ENCODE results near the gene AMBRA1. TPM values are rescaled to one million over a fixed set of nuclear protein-coding genes. Genes with fewer than 3 reads are reported as not detected.

AMBRA1 gene
- total and polyA plus RNA-seq, 9 donors: 9.6 to 15.8 (median 13.5) TPM

- Histone ChIP-seq H3K27ac (ENCODE audit: low read length) (no peak overlapping the region), H3K4me3 (ENCODE audit: low read length) (no peak overlapping the region), H3K36me3 (ENCODE audit: control insufficient read depth, insufficient read depth, low read length) (no peaks in the 10 kb centered on the region), H3K27me3 (ENCODE audit: control insufficient read depth, insufficient read depth, low read length) (no peaks in the 10 kb centered on the region), H3K4me1 (ENCODE audit: control insufficient read depth, insufficient read depth, low read length) (no peaks in the 10 kb centered on the region), H3K9me3 (replicated peaks; ENCODE audit: control insufficient read depth, low read depth, low read length) (no peaks in the 10 kb centered on the region)
- no peak for DNase-seq
- WGBS (ENCODE audit: insufficient coverage): 60% methylated on average over 1 of the region's 7 CpGs
These were observed 136.0 kb downstream of the AMBRA1 start for GRCh38 chr11:46457659-46458424.

GRCh38 chr11:46457021-46457420 is 136.8 kb downstream of the AMBRA1 start:
- no peaks in the 10 kb centered on the region for H3K9me3 ChIP-seq (replicated peaks; ENCODE audit: control insufficient read depth, low read depth, low read length)
- no peaks in the 10 kb centered on the region for H3K36me3 ChIP-seq (ENCODE audit: control insufficient read depth, insufficient read depth, low read length)
- no peak overlapping the region for H3K27ac ChIP-seq (ENCODE audit: low read length)
- 83% methylated on average over 1 of the region's 3 CpGs for WGBS (ENCODE audit: insufficient coverage)
- no peaks in the 10 kb centered on the region for H3K27me3 ChIP-seq (ENCODE audit: control insufficient read depth, insufficient read depth, low read length)
- H3K4me3 ChIP-seq (ENCODE audit: low read length): no peak overlapping the region
- no peaks in the 10 kb centered on the region for H3K4me1 ChIP-seq (ENCODE audit: control insufficient read depth, insufficient read depth, low read length)
- DNase-seq: no peak

GRCh38 chr11:46456269-46457001 is 137.4 kb downstream of the AMBRA1 start:
- 29% methylated on average over 6 of the region's 8 CpGs for WGBS (ENCODE audit: insufficient coverage)
- Histone ChIP-seq H3K36me3 (ENCODE audit: control insufficient read depth, insufficient read depth, low read length) (no peaks in the 10 kb centered on the region), H3K27ac (ENCODE audit: low read length) (no peak overlapping the region), H3K27me3 (ENCODE audit: control insufficient read depth, insufficient read depth, low read length) (no peaks in the 10 kb centered on the region), H3K4me1 (ENCODE audit: control insufficient read depth, insufficient read depth, low read length) (no peaks in the 10 kb centered on the region), H3K9me3 (replicated peaks; ENCODE audit: control insufficient read depth, low read depth, low read length) (no peaks in the 10 kb centered on the region), H3K4me3 (ENCODE audit: low read length) (no peak overlapping the region)
- DNase-seq: no peak

GRCh38 chr11:46455834-46456233 is 138.0 kb downstream of the AMBRA1 start:
- DNase-seq: no peak
- H3K4me3 ChIP-seq (ENCODE audit: low read length): no peak overlapping the region
- no peaks in the 10 kb centered on the region for H3K4me1 ChIP-seq (ENCODE audit: control insufficient read depth, insufficient read depth, low read length)
- H3K27ac ChIP-seq (ENCODE audit: low read length): no peak overlapping the region
- no peaks in the 10 kb centered on the region for H3K27me3 ChIP-seq (ENCODE audit: control insufficient read depth, insufficient read depth, low read length)
- no CpG with 5 or more reads among the region's 1 CpG for WGBS (ENCODE audit: insufficient coverage)
- no peaks in the 10 kb centered on the region for H3K9me3 ChIP-seq (replicated peaks; ENCODE audit: control insufficient read depth, low read depth, low read length)
- no peaks in the 10 kb centered on the region for H3K36me3 ChIP-seq (ENCODE audit: control insufficient read depth, insufficient read depth, low read length)

GRCh38 chr11:46452918-46453517 is 140.8 kb downstream of the AMBRA1 start:
- Histone ChIP-seq H3K36me3 (ENCODE audit: control insufficient read depth, insufficient read depth, low read length) (no peaks in the 10 kb centered on the region), H3K9me3 (replicated peaks; ENCODE audit: control insufficient read depth, low read depth, low read length) (no peaks in the 10 kb centered on the region), H3K4me3 (ENCODE audit: low read length) (no peak overlapping the region), H3K27me3 (ENCODE audit: control insufficient read depth, insufficient read depth, low read length) (no peaks in the 10 kb centered on the region), H3K4me1 (ENCODE audit: control insufficient read depth, insufficient read depth, low read length) (no peaks in the 10 kb centered on the region), H3K27ac (ENCODE audit: low read length) (no peak overlapping the region)
- no peak for DNase-seq
- 100% methylated on average over 1 of the region's 4 CpGs for WGBS (ENCODE audit: insufficient coverage)

- Histone ChIP-seq H3K4me1 (ENCODE audit: control insufficient read depth, insufficient read depth, low read length) (no peaks in the 10 kb centered on the region), H3K36me3 (ENCODE audit: control insufficient read depth, insufficient read depth, low read length) (no peaks in the 10 kb centered on the region), H3K9me3 (replicated peaks; ENCODE audit: control insufficient read depth, low read depth, low read length) (no peaks in the 10 kb centered on the region), H3K27ac (ENCODE audit: low read length) (no peak overlapping the region), H3K4me3 (ENCODE audit: low read length) (no peak overlapping the region), H3K27me3 (ENCODE audit: control insufficient read depth, insufficient read depth, low read length) (no peaks in the 10 kb centered on the region)
- no peak for DNase-seq
These were observed 142.1 kb downstream of the AMBRA1 start for GRCh38 chr11:46451759-46452158.

GRCh38 chr11:46450846-46451477 is 142.9 kb downstream of the AMBRA1 start:
- Histone ChIP-seq H3K27ac (ENCODE audit: low read length) (no peak overlapping the region), H3K36me3 (ENCODE audit: control insufficient read depth, insufficient read depth, low read length) (no peaks in the 10 kb centered on the region), H3K4me1 (ENCODE audit: control insufficient read depth, insufficient read depth, low read length) (peaks cover 5% of the 10 kb centered on the region), H3K9me3 (replicated peaks; ENCODE audit: control insufficient read depth, low read depth, low read length) (no peaks in the 10 kb centered on the region), H3K27me3 (ENCODE audit: control insufficient read depth, insufficient read depth, low read length) (no peaks in the 10 kb centered on the region), H3K4me3 (ENCODE audit: low read length) (no peak overlapping the region)
- no CpG with 5 or more reads among the region's 3 CpGs for WGBS (ENCODE audit: insufficient coverage)
- DNase-seq: peak; percentile 78

GRCh38 chr11:46447544-46447943 is 146.3 kb downstream of the AMBRA1 start:
- Histone ChIP-seq H3K4me3 (ENCODE audit: low read length) (no peak overlapping the region), H3K27ac (ENCODE audit: low read length) (no peak overlapping the region), H3K9me3 (replicated peaks; ENCODE audit: control insufficient read depth, low read depth, low read length) (no peaks in the 10 kb centered on the region), H3K4me1 (ENCODE audit: control insufficient read depth, insufficient read depth, low read length) (peaks cover 7% of the 10 kb centered on the region), H3K36me3 (ENCODE audit: control insufficient read depth, insufficient read depth, low read length) (peaks cover 3% of the 10 kb centered on the region), H3K27me3 (ENCODE audit: control insufficient read depth, insufficient read depth, low read length) (no peaks in the 10 kb centered on the region)
- no peak for DNase-seq
- 100% methylated on average over 1 of the region's 2 CpGs for WGBS (ENCODE audit: insufficient coverage)

GRCh38 chr11:46445920-46446771 is 147.7 kb downstream of the AMBRA1 start:
- H3K27ac ChIP-seq (ENCODE audit: low read length): no peak overlapping the region
- peaks cover 3% of the 10 kb centered on the region for H3K36me3 ChIP-seq (ENCODE audit: control insufficient read depth, insufficient read depth, low read length)
- peaks cover 7% of the 10 kb centered on the region for H3K4me1 ChIP-seq (ENCODE audit: control insufficient read depth, insufficient read depth, low read length)
- H3K4me3 ChIP-seq (ENCODE audit: low read length): no peak overlapping the region
- DNase-seq: peak; percentile 58
- no peaks in the 10 kb centered on the region for H3K9me3 ChIP-seq (replicated peaks; ENCODE audit: control insufficient read depth, low read depth, low read length)
- WGBS (ENCODE audit: insufficient coverage): 0% methylated on average over 1 of the region's 4 CpGs
- H3K27me3 ChIP-seq (ENCODE audit: control insufficient read depth, insufficient read depth, low read length): no peaks in the 10 kb centered on the region
